GM18511 (cell line): ENCODE results near the gene ZNF878.

Experiments used
- ATAC-seq: cut with Tn5 transposase; IDR thresholded peaks from one replicate; pipeline ENCODE4 v1.9.1; 2021; ENCODE audit warnings: mild to moderate bottlenecking, moderate library complexity; ENCODE audit not compliant: unreplicated experiment

The ZNF878 gene

DNA sequence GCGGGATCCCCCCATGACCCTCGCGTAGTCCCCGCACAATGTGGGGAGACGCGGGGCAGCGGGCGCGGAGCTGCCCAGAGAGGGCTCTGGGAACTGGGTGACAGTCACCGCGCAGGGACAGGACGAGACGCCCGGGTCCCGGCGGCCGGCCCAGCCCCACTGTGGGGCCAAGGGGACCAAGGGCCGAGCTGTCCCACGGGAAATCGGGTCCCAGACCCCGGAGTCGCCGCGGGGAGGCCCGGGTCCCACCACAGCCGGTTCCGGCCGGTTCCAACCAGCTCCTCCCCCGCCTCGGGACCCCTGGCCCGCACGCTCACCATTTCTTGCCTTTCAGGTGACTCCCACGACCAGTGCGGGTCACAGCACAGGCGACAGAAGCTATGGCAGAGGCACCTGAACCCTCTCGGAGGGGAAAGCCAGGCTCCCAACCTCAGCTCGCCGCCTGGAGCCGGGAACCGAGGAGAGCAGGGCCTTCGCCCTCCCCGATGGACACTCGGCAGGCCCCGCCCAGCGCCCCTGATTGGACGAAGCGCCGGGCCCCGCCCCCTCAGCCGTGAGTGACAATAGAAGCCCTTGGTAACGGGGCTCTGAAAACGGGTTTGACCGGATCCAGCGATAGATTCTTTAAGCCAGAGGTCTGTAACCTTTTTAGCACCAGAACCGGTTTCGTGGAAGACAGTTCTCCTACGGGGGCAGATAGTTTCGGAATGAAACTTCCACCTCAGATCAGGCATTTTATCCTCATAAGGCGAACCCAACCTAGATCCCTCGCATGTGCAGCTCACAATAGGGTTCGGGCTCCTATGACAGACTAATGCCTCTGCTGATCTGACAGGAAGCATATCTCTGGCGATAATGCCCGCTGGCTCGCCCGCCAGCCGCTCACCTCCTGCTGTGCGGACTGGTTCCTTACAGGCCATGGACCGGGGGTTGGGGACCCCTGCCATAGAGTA lies 17.3 kb downstream of the ZNF878 start, which contains the start of gene ZNF433:
Gene ZNF433 (minus strand): TSS at position 460 of the 953 bp plus-strand sequence. CDS start 140 bp downstream, at position 320.
- no peak for ATAC-seq

DNA sequence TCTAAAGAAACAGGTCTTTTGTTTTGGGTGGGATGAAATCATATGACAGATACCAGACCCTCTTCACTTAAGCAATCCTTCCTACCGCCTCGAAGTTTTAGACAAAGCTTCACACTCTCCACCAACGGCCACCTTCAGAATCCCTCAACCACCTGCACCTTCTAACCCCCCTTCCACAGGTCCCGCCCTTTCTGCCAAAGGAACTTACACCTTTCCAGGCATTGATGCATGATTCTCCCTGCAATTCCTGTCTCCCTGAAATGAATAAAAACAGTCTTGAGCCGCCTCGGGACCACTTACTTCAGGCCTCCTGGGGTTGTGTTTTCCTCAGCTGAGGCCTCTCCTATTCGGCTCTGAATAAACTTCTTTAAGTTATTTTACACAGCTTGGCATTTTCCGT lies 18.1 kb downstream of the ZNF878 start:
- ATAC-seq: no peak

- no peak for ATAC-seq
These were observed 18.6 kb downstream of the ZNF878 start for GRCh38 chr19:12034198-12034597.

GRCh38 chr19:12015753-12016116 lies 37.0 kb downstream of the ZNF878 start:
- ATAC-seq: no peak

GRCh38 chr19:12015015-12015752 lies 37.6 kb downstream of the ZNF878 start:
- no peak for ATAC-seq

DNA sequence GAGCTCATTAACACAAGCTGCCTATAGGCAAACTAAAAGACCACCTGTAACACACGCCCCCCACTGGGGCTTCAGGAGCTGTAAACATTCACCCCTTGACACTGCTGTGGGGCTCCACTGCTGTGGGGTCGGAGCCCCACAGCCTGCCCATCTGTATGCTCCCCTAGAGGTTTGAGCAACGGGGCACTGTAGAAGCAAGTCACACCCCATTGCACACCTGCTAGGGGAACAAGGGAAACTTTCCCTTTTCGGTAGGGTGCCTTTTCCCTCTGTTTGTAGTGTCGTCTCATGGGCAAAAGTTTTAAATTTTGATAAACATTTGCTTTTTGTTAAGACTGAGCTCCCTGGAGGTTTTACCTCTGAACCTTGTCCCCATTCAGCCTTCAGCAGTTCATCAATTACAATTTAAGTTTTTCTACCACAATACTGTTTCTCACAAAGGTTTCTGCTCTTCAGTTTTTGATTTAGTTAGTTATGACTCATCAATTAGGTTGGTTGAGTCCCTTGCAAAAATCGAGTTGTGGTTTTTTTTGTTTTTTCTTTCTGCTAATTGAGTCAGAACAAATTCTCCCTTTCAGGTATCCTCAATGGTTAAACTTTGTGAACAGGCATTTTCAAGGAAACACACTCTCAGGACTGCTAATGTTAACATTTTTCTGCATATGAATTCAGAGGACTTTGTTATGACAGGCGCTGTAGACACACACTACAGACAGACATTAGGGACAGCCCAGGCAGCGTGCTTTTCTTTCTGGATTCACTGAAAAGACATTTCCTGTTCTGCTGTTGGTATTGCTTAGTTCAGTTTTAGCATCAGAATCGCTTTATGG lies 52.4 kb downstream of the ZNF878 start:
- ATAC-seq: peak; percentile 49

DNA sequence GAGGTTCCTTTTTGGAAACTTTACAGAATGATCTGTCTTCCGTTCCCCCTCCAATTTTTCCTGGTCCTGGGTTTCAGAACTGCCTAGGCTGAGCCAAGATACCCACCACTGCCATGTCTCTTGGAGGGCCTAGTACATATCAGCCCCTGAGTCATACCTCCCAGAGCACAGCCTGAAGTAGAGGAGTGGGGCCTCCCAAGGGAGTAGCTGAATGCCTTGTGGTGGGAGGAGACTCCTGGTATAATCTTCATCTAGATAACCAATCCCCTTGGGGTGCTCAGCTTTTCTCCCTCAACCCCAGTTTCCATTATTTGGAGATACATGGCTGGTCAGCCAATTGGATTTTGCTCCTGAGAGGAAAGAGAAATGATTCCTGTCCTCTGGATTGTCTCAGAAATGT lies 57.6 kb downstream of the ZNF878 start:
- ATAC-seq: no peak
